Measurements from ENCODE around the gene PLCL2. TPM values are rescaled to one million over a fixed set of nuclear protein-coding genes. Genes with fewer than 3 reads are reported as not detected.
"Not testable (repeated sequence)": the region's sequence is repeated elsewhere in the genome, so short reads cannot be mapped to it uniquely, and the experiment has no call there.

PLCL2 gene
- total and polyA plus RNA-seq, 10 of the 15 experiments (the other 5 are each of a cell fraction or from before 2014, with no cell fraction given): 7.5 to 37.3 (median 21.7) TPM

- H3K27me3 ChIP-seq (replicated peaks in 1 of 2; ENCODE audit: control insufficient read depth in 2 of 2, insufficient read depth in 2 of 2, low read length in 1 of 2); H4K20me1 ChIP-seq (ENCODE audit: control insufficient read depth, insufficient read depth); H2AFZ ChIP-seq (ENCODE audit: control insufficient read depth, low read depth, low read length); H3K9ac ChIP-seq (ENCODE audit: control insufficient read depth, insufficient read depth, low read length); H3K9me3 ChIP-seq (replicated peaks; ENCODE audit: control insufficient read depth, insufficient read depth, low read length); DNase-seq (ENCODE audit: low read depth, low spot score); in situ Hi-C loops (cut with MboI); BruUV-seq (replicated peaks); H3K4me1 ChIP-seq (ENCODE audit: control insufficient read depth, insufficient read depth, low read length); ATAC-seq; H3K4me3 ChIP-seq; H3K4me2 ChIP-seq (ENCODE audit: control insufficient read depth, insufficient read depth); intact Hi-C loops (cut with micrococcal nuclease; ENCODE audit: unreplicated experiment); FAIRE-seq; POLR2A ChIA-PET; H3K27ac ChIP-seq (ENCODE audit: control insufficient read depth, insufficient read depth); CTCF ChIA-PET; RAD21 ChIA-PET (ENCODE audit: unreplicated experiment); H3K36me3 ChIP-seq (ENCODE audit: control insufficient read depth in 2 of 2, insufficient read depth in 2 of 2, low read length in 1 of 2): not testable (repeated sequence)
- WGBS (ENCODE audit: insufficient coverage, insufficient replicate concordance, low lambda C conversion rate, missing lambda C conversion rate): 86% methylated on average over 3 of the region's 3 CpGs
- H3K79me2 ChIP-seq (ENCODE audit: control insufficient read depth, insufficient read depth, low read length): peaks cover 10% of the 10 kb centered on the region
- SMC1A ChIA-PET (ENCODE audit: uncharacterized antibody, unreplicated experiment): interaction anchor here (0.8 kb wide), 1 partner anchor 41 kb away, joined by 3 read pairs; no protein-coding TSS in a partner anchor
These were observed 73.1 kb downstream of the PLCL2 start for GRCh38 chr3:16957852-16958251.

GRCh38 chr3:16960125-16960524, 75.4 kb downstream of the PLCL2 start:
- ChIA-PET POLR2A (no interaction called here), RAD21 (ENCODE audit: unreplicated experiment) (no interaction called here), CTCF (no interaction called here), SMC1A (ENCODE audit: uncharacterized antibody, unreplicated experiment) (interaction anchor here (0.7 to 2.1 kb wide), 3 partner anchors 8 to 26 kb away, joined by 3 to 6 read pairs (median 3); no protein-coding TSS in a partner anchor)
- no peaks in the 10 kb centered on the region for H3K27me3 ChIP-seq (replicated peaks in 1 of 2; ENCODE audit: control insufficient read depth in 2 of 2, insufficient read depth in 2 of 2, low read length in 1 of 2)
- DNase-seq (ENCODE audit: low read depth, low spot score) (no peak), FAIRE-seq (no peak), ATAC-seq (no peak)
- no peaks in the 10 kb centered on the region; the same call in 1 of the 3 replicates for H3K9me3 ChIP-seq (replicated peaks; ENCODE audit: control insufficient read depth, insufficient read depth, low read length)
- no peak overlapping the region for H3K4me2 ChIP-seq (ENCODE audit: control insufficient read depth, insufficient read depth)
- intact Hi-C loops (cut with micrococcal nuclease; ENCODE audit: unreplicated experiment) (no loop called here), in situ Hi-C loops (cut with MboI) (no loop called here)
- no peak overlapping the region for H3K27ac ChIP-seq (ENCODE audit: control insufficient read depth, insufficient read depth)
- H3K79me2 ChIP-seq (ENCODE audit: control insufficient read depth, insufficient read depth, low read length): peaks cover 10% of the 10 kb centered on the region
- BruUV-seq (replicated peaks): no TSS peak
- H3K36me3 ChIP-seq (ENCODE audit: control insufficient read depth in 2 of 2, insufficient read depth in 2 of 2, low read length in 1 of 2): no peaks in the 10 kb centered on the region; a peak in 1 of 4 replicates
- H2AFZ ChIP-seq (ENCODE audit: control insufficient read depth, low read depth, low read length): no peak overlapping the region
- no peak overlapping the region for H3K4me3 ChIP-seq
- no peaks in the 10 kb centered on the region for H3K4me1 ChIP-seq (ENCODE audit: control insufficient read depth, insufficient read depth, low read length)
- H4K20me1 ChIP-seq (ENCODE audit: control insufficient read depth, insufficient read depth): no peaks in the 10 kb centered on the region
- H3K9ac ChIP-seq (ENCODE audit: control insufficient read depth, insufficient read depth, low read length): no peak overlapping the region
- 77% methylated on average over 2 of the region's 2 CpGs for WGBS (ENCODE audit: insufficient coverage, insufficient replicate concordance, low lambda C conversion rate, missing lambda C conversion rate)
- TF ChIP-seq KAT2A (conservative IDR thresholded peaks at IDR 0.05; ENCODE audit: control insufficient read depth, low read depth, low read length) (no peak), ATF3 (IDR thresholded peaks at IDR 0.05; ENCODE audit: borderline replicate concordance, extremely low read depth, low read depth, low read length) (no peak), MEF2B (IDR thresholded peaks at IDR 0.05; ENCODE audit: partially characterized antibody, poor library complexity, severe bottlenecking) (no peak), SMAD1 (IDR thresholded peaks at IDR 0.05; ENCODE audit: low read depth, partially characterized antibody) (no peak), ZBTB33 (IDR thresholded peaks at IDR 0.05) (no peak), CBX5 (IDR thresholded peaks at IDR 0.05; ENCODE audit: low read depth) (no peak), GABPA (IDR thresholded peaks at IDR 0.05; ENCODE audit: low read depth) (no peak), ZBTB40 (IDR thresholded peaks at IDR 0.05; ENCODE audit: borderline replicate concordance) (no peak), EGR1 (IDR thresholded peaks at IDR 0.05; ENCODE audit: borderline replicate concordance in 1 of 2, low read depth in 2 of 2, low read length in 2 of 2) (no peak)

Data from GM12878 (cell line).